Nephron progenitor cell (in vitro differentiated cells): ENCODE data around the gene CAPN12.

Experiments used
- DNase-seq: peaks from one replicate; pipeline ENCODE4 v3.0.0; 2021
- H3K27ac Mint-ChIP-seq: 2 replicates; pipeline ENCODE4 v1.8.0; 2021; ENCODE audit warnings: mild to moderate bottlenecking, moderate library complexity, mixed read lengths
- H3K27me3 Mint-ChIP-seq: 2 replicates; pipeline ENCODE4 v1.8.0; 2021; ENCODE audit warnings: mild to moderate bottlenecking, low read depth, mixed read lengths; ENCODE audit not compliant: poor library complexity
- H3K36me3 Mint-ChIP-seq: 2 replicates; pipeline ENCODE4 v1.8.0; 2021; ENCODE audit warnings: low read depth, mixed read lengths
- H3K4me1 Mint-ChIP-seq: 2 replicates; pipeline ENCODE4 v1.8.0; 2021; ENCODE audit warnings: mixed read lengths
- H3K4me3 Mint-ChIP-seq: 2 replicates; pipeline ENCODE4 v1.8.0; 2021; ENCODE audit warnings: mild to moderate bottlenecking, moderate library complexity, mixed read lengths
- H3K9me3 Mint-ChIP-seq: 2 replicates; pipeline ENCODE4 v1.8.0; 2021; ENCODE audit warnings: mild to moderate bottlenecking, moderate library complexity, mixed read lengths
- CTCF ChIP-seq: fragments of 200-600 bp; sonication (generic); IDR thresholded peaks from 2 replicates; pipeline ENCODE4 v1.5.0; 2021; ENCODE audit warnings: antibody characterized with exemption

CAPN12 gene

GRCh38 chr19:38734426-38735256, 9.6 kb downstream of the CAPN12 start:
- Mint-ChIP-seq H3K4me3 (peak overlapping the region; percentile 77), H3K27ac (no peak overlapping the region), H3K36me3 (peaks cover 17% of the 10 kb centered on the region), H3K27me3 (peaks cover 22% of the 10 kb centered on the region), H3K4me1 (peaks cover 15% of the 10 kb centered on the region), H3K9me3 (no peaks in the 10 kb centered on the region)
- TF ChIP-seq CTCF, result no peak
- DNase-seq, result no peak

- H3K4me1 Mint-ChIP-seq, result peaks cover 18% of the 10 kb centered on the region
- no peak for TF ChIP-seq CTCF
- no peak overlapping the region for H3K4me3 Mint-ChIP-seq
- peaks cover 20% of the 10 kb centered on the region for H3K36me3 Mint-ChIP-seq
- H3K9me3 Mint-ChIP-seq, result no peaks in the 10 kb centered on the region
- peaks cover 22% of the 10 kb centered on the region for H3K27me3 Mint-ChIP-seq
- no peak overlapping the region for H3K27ac Mint-ChIP-seq
- no peak for DNase-seq
Measured at GRCh38 chr19:38734176-38734425, 10.2 kb downstream of the CAPN12 start.

- Mint-ChIP-seq H3K36me3 (peaks cover 20% of the 10 kb centered on the region), H3K4me1 (peaks cover 18% of the 10 kb centered on the region), H3K27ac (no peak overlapping the region), H3K9me3 (no peaks in the 10 kb centered on the region), H3K27me3 (peaks cover 20% of the 10 kb centered on the region), H3K4me3 (no peak overlapping the region)
- no peak for DNase-seq
- TF ChIP-seq CTCF, result no peak
Measured at GRCh38 chr19:38733493-38734175, 10.6 kb downstream of the CAPN12 start.

- H3K36me3 Mint-ChIP-seq, result peaks cover 20% of the 10 kb centered on the region
- no peak for TF ChIP-seq CTCF
- no peaks in the 10 kb centered on the region for H3K9me3 Mint-ChIP-seq
- H3K4me3 Mint-ChIP-seq, result no peak overlapping the region
- H3K27ac Mint-ChIP-seq, result no peak overlapping the region
- H3K4me1 Mint-ChIP-seq, result peaks cover 18% of the 10 kb centered on the region
- no peak for DNase-seq
- peaks cover 17% of the 10 kb centered on the region for H3K27me3 Mint-ChIP-seq
Measured at GRCh38 chr19:38733241-38733492, 11.1 kb downstream of the CAPN12 start.

- Mint-ChIP-seq H3K27ac (peak overlapping the region; percentile 86), H3K27me3 (peaks cover 5% of the 10 kb centered on the region), H3K4me3 (no peak overlapping the region), H3K36me3 (peaks cover 21% of the 10 kb centered on the region), H3K4me1 (peaks cover 11% of the 10 kb centered on the region), H3K9me3 (no peaks in the 10 kb centered on the region)
- TF ChIP-seq CTCF, result no peak
- no peak for DNase-seq
Measured at GRCh38 chr19:38731654-38732301, 12.5 kb downstream of the CAPN12 start.
